Central memory CD8-positive, alpha-beta T cell (primary cell): Measurements from ENCODE around the gene RAD51B.
A peak's percentile ranks its signal among the peaks of the same experiment; 100 is the strongest.

Experiments used
- ATAC-seq: fragments of 150-1000 bp; cut with Tn5 transposase; replicated peaks from 2 replicates; pipeline ENCODE4 v1.10.0; 2022; ENCODE audit warnings: mild to moderate bottlenecking, moderate FRiP score, moderate number of reproducible peaks; ENCODE audit not compliant: poor library complexity, severe bottlenecking; ENCODE audit errors: extremely low read depth
- DNase-seq, 2 donors: peaks; one replicate each; pipeline ENCODE4 v3.0.0; 2021; ENCODE audit warnings: low spot score in 2 of 2
- H3K27ac Mint-ChIP-seq: one replicate; pipeline ENCODE4 v1.8.0; 2022; ENCODE audit warnings: low read depth, mild to moderate bottlenecking, moderate library complexity, mixed read lengths
- H3K27me3 Mint-ChIP-seq: one replicate; pipeline ENCODE4 v1.8.0; 2022; ENCODE audit warnings: mixed read lengths
- H3K36me3 Mint-ChIP-seq: one replicate; pipeline ENCODE4 v1.8.0; 2022; ENCODE audit warnings: mild to moderate bottlenecking, moderate library complexity, mixed read lengths; ENCODE audit not compliant: insufficient read depth
- H3K4me1 Mint-ChIP-seq: one replicate; pipeline ENCODE4 v1.8.0; 2022; ENCODE audit warnings: mixed read lengths
- H3K4me3 Mint-ChIP-seq: one replicate; pipeline ENCODE4 v1.8.0; 2022; ENCODE audit warnings: mild to moderate bottlenecking, moderate library complexity, mixed read lengths
- H3K9me3 Mint-ChIP-seq: one replicate; pipeline ENCODE4 v1.8.0; 2022; ENCODE audit warnings: mixed read lengths

The RAD51B gene

GRCh38 chr14:68512088-68512487, 692.5 kb downstream of the RAD51B start:
- ATAC-seq (no peak), DNase-seq (no peak)
- Mint-ChIP-seq H3K9me3 (no peaks in the 10 kb centered on the region), H3K4me1 (peaks cover 17% of the 10 kb centered on the region), H3K4me3 (no peak overlapping the region), H3K27me3 (no peaks in the 10 kb centered on the region), H3K36me3 (peaks cover 7% of the 10 kb centered on the region), H3K27ac (no peak overlapping the region)

GRCh38 chr14:68513137-68513536, 693.6 kb downstream of the RAD51B start:
- Mint-ChIP-seq H3K9me3 (no peaks in the 10 kb centered on the region), H3K36me3 (peaks cover 2% of the 10 kb centered on the region), H3K27ac (no peak overlapping the region), H3K4me1 (peaks cover 7% of the 10 kb centered on the region), H3K4me3 (no peak overlapping the region), H3K27me3 (no peaks in the 10 kb centered on the region)
- ATAC-seq (no peak), DNase-seq (no peak)

- Mint-ChIP-seq H3K27ac (no peak overlapping the region), H3K9me3 (no peaks in the 10 kb centered on the region), H3K36me3 (peaks cover 2% of the 10 kb centered on the region), H3K27me3 (no peaks in the 10 kb centered on the region), H3K4me1 (peaks cover 6% of the 10 kb centered on the region), H3K4me3 (no peak overlapping the region)
- DNase-seq, result no peak
- no peak for ATAC-seq
Observed at GRCh38 chr14:68513838-68514607, 694.4 kb downstream of the RAD51B start.

- Mint-ChIP-seq H3K4me3 (no peak overlapping the region), H3K27ac (no peak overlapping the region), H3K9me3 (no peaks in the 10 kb centered on the region), H3K36me3 (peaks cover 2% of the 10 kb centered on the region), H3K4me1 (peaks cover 12% of the 10 kb centered on the region), H3K27me3 (no peaks in the 10 kb centered on the region)
- DNase-seq (no peak), ATAC-seq (no peak)
Observed at GRCh38 chr14:68514608-68515194, 695.1 kb downstream of the RAD51B start.

DNA sequence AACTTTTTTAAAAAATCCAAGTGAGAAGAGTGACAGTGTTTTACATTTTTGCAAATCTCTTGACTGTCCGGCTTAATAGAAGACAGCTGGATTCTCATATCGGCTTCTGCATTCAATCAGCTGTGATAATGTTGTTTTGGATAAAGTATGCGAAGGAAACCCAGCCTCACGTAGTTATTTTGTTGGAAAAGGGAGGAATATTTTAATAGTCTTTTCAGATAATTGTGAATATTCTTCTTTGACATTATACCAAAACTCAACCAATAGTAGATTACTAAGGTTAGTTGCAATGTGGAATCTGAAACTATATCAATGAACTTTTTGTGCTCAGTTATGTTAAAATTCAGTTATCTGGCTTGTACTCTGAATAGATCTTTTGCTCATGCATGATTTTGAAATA, 696.8 kb downstream of the RAD51B start:
- Mint-ChIP-seq H3K4me1 (peaks cover 16% of the 10 kb centered on the region), H3K27ac (no peak overlapping the region), H3K9me3 (no peaks in the 10 kb centered on the region), H3K4me3 (no peak overlapping the region), H3K36me3 (no peaks in the 10 kb centered on the region), H3K27me3 (no peaks in the 10 kb centered on the region)
- no peak for ATAC-seq
- no peak for DNase-seq

DNA sequence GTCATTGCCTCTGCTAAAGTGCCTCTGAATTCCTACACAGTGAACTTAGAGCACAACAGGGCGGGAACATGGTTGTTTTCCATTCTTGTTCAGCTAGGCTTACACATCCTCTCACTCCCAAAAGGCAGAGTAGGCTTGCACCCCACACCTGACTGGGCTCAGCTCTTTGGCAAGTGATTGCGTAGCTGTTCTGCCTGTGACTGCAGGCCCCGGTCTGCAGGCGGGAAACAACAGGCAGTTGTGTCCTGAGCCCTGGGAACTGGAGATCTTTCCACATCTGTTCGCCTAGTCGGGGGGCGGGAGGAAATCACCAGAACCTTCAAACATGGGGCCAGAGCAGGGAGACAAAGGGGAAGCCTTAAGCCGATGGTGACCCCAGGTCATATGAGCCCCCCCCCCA, 698.6 kb downstream of the RAD51B start:
- Mint-ChIP-seq H3K4me3 (no peak overlapping the region), H3K36me3 (no peaks in the 10 kb centered on the region), H3K27ac (no peak overlapping the region), H3K27me3 (no peaks in the 10 kb centered on the region), H3K4me1 (peaks cover 9% of the 10 kb centered on the region), H3K9me3 (no peaks in the 10 kb centered on the region)
- no peak for DNase-seq
- ATAC-seq, result no peak

GRCh38 chr14:68518761-68519670, 699.4 kb downstream of the RAD51B start:
- Mint-ChIP-seq H3K36me3 (peaks cover under 1% of the 10 kb centered on the region), H3K9me3 (no peaks in the 10 kb centered on the region), H3K27ac (peak overlapping the region; percentile 75), H3K4me3 (peak overlapping the region; percentile 21), H3K27me3 (no peaks in the 10 kb centered on the region), H3K4me1 (peaks cover 9% of the 10 kb centered on the region)
- DNase-seq, result no peak
- ATAC-seq, result no peak

DNA sequence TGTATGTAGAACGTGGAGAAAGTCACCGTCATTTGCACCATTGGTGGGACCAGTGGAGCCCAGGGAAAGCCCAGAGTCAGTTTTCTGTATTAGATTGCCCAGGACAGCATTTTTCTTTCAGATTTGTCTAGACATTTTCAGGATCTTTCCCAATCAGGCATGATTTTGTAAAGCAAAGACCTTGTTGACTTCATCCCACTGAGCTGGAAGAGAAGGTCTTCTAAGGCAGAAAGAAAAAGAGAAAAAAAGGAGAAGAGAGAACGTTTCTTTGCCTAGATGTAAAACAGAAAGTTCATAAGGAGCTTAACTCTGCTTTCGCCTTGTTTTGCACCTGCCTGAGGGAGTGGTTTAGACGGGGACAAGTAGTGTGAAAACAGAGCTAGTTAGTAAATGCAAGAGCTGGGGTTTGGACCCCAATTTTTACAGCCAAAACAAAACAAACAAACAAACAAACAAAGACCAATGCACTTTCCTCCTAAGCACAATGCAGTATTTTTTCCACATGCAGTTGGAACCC, 700.1 kb downstream of the RAD51B start:
- Mint-ChIP-seq H3K9me3 (no peaks in the 10 kb centered on the region), H3K36me3 (peaks cover 2% of the 10 kb centered on the region), H3K4me1 (peaks cover 9% of the 10 kb centered on the region), H3K27me3 (no peaks in the 10 kb centered on the region), H3K27ac (peak overlapping the region; percentile 75), H3K4me3 (peak overlapping the region; percentile 21)
- DNase-seq (no peak), ATAC-seq (no peak)

GRCh38 chr14:68520637-68521556, 701.3 kb downstream of the RAD51B start:
- peaks cover 2% of the 10 kb centered on the region for H3K36me3 Mint-ChIP-seq
- ATAC-seq, result no peak
- no peaks in the 10 kb centered on the region for H3K9me3 Mint-ChIP-seq
- no peaks in the 10 kb centered on the region for H3K27me3 Mint-ChIP-seq
- H3K27ac Mint-ChIP-seq, result no peak overlapping the region
- no peak overlapping the region for H3K4me3 Mint-ChIP-seq
- H3K4me1 Mint-ChIP-seq, result peaks cover 9% of the 10 kb centered on the region
- DNase-seq, result no peak

DNA sequence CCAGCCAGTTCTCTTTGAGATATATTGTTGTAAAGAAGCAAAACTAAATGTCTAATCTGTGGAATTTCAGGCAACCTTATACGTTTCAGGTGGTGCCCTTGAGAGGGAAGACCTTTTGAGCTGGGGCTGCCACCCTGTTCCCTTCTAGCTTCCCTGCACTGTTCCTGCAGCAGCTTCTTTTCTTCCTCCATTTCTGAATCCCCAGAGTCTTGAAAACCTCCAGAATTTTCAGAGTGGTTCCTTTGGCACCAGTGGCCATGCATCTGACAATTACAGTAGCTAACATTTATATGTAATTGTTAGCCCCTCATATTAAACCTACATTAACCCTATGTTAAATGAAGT, 702.0 kb downstream of the RAD51B start:
- Mint-ChIP-seq H3K36me3 (peaks cover 2% of the 10 kb centered on the region), H3K4me1 (peaks cover 9% of the 10 kb centered on the region), H3K9me3 (no peaks in the 10 kb centered on the region), H3K27me3 (no peaks in the 10 kb centered on the region), H3K27ac (no peak overlapping the region), H3K4me3 (no peak overlapping the region)
- ATAC-seq (no peak), DNase-seq (no peak)

DNA sequence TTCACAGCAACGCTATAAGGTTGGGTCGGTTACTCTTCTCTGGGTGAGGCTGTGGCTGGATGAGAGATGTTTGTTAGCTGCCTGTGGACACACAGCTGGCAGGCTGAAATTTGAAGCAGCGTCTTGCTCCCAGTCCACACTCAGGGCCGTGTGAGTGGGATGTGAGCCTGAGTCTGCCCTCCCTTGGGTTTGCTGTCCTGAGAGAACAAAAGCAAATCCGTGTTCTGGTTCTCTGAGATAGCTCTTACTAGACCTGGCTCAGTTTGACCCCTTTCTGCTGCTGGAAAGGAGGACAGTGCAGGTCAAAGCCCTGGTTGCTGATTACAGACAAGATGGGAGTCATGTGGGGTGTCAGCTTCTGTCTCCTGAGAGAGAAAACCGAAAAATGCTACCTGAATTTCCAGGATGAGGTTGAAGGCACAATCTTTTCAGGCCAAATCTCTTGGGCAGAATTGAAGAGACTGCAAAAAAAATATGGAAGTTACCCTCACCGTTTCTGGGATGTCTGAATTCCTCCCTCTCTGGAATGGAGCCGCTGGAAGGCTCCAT, 702.5 kb downstream of the RAD51B start:
- Mint-ChIP-seq H3K9me3 (no peaks in the 10 kb centered on the region), H3K27ac (no peak overlapping the region)

More for the DNA sequence above, 702.5 kb downstream of the RAD51B start:
- Mint-ChIP-seq H3K27me3 (no peaks in the 10 kb centered on the region), H3K36me3 (peaks cover 2% of the 10 kb centered on the region), H3K4me3 (no peak overlapping the region), H3K4me1 (peaks cover 9% of the 10 kb centered on the region)
- ATAC-seq (no peak), DNase-seq (no peak)
